ENCODE measurements around the gene BCO1.

The BCO1 gene

DNA sequence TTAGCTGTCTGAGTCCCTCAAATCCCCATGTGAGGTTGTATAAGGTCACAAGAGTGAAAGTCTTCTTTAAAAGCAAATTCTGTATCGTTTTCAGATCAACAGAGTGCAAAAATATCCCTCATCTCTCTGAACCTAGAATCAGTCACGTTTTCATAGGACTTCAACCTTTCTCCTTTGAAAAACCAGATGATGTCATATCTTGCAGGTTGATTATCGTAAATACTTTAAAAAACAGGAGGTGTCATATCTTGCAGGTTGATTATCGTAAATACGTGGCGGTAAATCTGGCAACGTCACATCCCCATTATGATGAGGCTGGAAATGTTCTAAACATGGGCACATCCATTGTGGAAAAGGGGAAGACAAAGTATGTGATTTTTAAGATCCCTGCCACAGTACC is 25.9 kb downstream of the BCO1 start:
- no peak for DNase-seq (ENCODE audit: low read depth, low spot score)
- Histone ChIP-seq H3K4me3 (no peak overlapping the region), H3K36me3 (ENCODE audit: insufficient read depth, low read length) (no peaks in the 10 kb centered on the region), H3K9ac (ENCODE audit: insufficient read length) (no peak overlapping the region), H3K9me3 (ENCODE audit: low read depth, low read length) (no peaks in the 10 kb centered on the region), H3K27ac (no peak overlapping the region)
- TF ChIP-seq EZH2 (IDR thresholded peaks at IDR 0.05) = no peak
- TF ChIP-seq POLR2AphosphoS5 (IDR thresholded peaks at IDR 0.05; ENCODE audit: borderline replicate concordance, low read depth, low read length) = no peak
- no peak for TF ChIP-seq FOXP2 (optimal IDR thresholded peaks at IDR 0.05; ENCODE audit: control extremely low read depth, extremely low read length, insufficient read depth)

DNA sequence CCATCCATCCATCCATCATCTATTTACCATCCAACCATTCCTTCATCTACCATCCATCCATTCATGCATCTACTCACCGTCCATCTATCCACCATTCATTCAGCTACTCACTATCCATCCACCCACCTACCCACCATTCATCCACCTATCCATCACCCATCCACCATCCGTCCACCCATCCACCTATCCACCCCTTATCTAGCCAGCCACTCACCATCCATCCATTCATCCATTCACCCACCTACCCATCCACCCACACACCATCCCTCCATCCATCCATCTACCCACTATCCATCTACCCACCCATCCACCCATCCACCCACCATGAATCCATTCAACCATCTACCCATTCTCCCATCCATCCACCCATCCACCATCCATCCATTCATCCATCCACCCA is 26.6 kb downstream of the BCO1 start:
- Histone ChIP-seq H3K4me3 (no peak overlapping the region), H3K27ac (no peak overlapping the region), H3K36me3 (ENCODE audit: insufficient read depth, low read length) (no peaks in the 10 kb centered on the region), H3K9ac (ENCODE audit: insufficient read length) (no peak overlapping the region), H3K9me3 (ENCODE audit: low read depth, low read length) (no peaks in the 10 kb centered on the region)
- DNase-seq (ENCODE audit: low read depth, low spot score) = no peak
- TF ChIP-seq EZH2 (IDR thresholded peaks at IDR 0.05) = no peak
- no peak for TF ChIP-seq FOXP2 (optimal IDR thresholded peaks at IDR 0.05; ENCODE audit: control extremely low read depth, extremely low read length, insufficient read depth)
- TF ChIP-seq POLR2AphosphoS5 (IDR thresholded peaks at IDR 0.05; ENCODE audit: borderline replicate concordance, low read depth, low read length) = no peak

DNA sequence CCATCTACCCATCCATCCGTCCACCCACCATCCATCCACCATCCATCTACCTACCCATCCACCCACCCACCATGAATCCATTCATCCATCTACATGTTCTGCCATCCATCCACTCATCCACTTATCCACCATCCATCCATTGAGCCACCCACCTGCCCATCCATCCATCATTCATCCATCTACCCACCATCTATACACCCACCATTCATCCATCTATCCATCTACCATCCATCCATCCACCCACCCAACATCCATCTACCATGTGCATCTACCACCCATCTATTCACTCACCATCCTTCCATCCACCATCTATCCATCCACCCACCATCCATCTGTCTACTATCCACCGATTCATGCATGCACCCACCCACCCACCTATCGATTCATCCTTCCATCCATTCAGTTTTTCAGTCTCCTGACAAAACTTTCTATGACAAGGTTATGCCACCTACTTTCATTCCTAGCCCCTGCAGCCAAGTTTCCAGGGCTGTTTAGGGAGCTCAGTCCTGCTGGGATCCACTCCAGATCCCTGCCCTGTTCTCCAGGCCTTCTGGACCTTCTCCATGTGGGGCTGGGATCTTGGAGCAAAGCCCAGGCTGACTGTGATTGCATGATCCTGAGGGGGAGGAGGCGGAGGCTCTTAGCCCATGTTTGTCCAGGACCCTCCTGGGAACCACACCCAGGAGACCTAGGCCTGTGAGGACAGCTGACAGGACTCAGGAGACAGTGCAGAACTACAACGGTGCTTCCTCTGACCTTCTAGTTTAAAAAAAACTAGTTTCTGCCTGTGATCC is 27.4 kb downstream of the BCO1 start:
- H3K27ac ChIP-seq = no peak overlapping the region
- no peak for DNase-seq (ENCODE audit: low read depth, low spot score)
- TF ChIP-seq FOXP2 (optimal IDR thresholded peaks at IDR 0.05; ENCODE audit: control extremely low read depth, extremely low read length, insufficient read depth) (no peak), POLR2AphosphoS5 (IDR thresholded peaks at IDR 0.05; ENCODE audit: borderline replicate concordance, low read depth, low read length) (no peak), EZH2 (IDR thresholded peaks at IDR 0.05) (no peak)
- no peaks in the 10 kb centered on the region for H3K36me3 ChIP-seq (ENCODE audit: insufficient read depth, low read length)
- no peaks in the 10 kb centered on the region for H3K9me3 ChIP-seq (ENCODE audit: low read depth, low read length)
- no peak overlapping the region for H3K9ac ChIP-seq (ENCODE audit: insufficient read length)
- H3K4me3 ChIP-seq = no peak overlapping the region

DNA sequence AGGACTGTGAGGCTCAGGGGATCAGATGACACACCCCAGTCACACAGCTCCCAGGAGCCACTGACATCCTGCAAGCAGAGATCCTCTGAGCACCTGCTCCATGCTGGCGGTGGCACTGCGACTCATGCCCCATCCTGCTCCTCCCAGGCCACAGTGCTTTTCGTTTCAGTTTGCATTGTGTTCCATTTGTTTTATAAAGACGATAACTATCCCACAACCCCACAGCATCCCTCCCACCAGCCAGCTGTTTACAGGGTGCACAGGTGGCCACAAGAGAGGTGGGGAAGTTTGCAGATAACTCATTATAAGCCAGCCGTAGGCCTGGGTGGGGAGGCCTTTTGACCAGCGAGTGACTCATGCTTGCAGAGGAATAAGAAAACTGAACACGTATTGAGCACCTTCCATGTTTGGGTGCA is 28.2 kb downstream of the BCO1 start:
- no peak overlapping the region for H3K27ac ChIP-seq
- no peak for DNase-seq (ENCODE audit: low read depth, low spot score)

DNA sequence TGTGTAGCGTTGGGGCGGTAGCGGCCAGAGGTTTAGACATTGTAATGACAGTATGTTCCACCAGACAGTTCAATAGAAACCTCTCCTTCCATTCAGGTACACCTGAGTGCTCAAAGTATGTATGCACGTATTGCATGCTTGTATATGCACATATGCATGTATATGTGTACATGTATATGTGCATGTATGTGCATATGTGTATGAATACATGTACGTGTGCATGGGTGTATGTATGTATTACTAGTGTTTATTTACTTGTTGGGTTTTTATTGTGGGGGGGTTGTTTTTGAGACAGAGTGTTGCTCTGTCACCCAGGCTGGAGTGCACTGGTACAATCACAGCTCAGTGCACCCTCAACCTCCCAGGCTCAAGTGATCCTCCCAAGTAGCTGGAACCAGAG is 30.0 kb downstream of the BCO1 start:
- Histone ChIP-seq H3K27ac (no peak overlapping the region), H3K4me3 (no peak overlapping the region), H3K9me3 (ENCODE audit: low read depth, low read length) (no peaks in the 10 kb centered on the region), H3K36me3 (ENCODE audit: insufficient read depth, low read length) (no peaks in the 10 kb centered on the region), H3K9ac (ENCODE audit: insufficient read length) (no peak overlapping the region)
- no peak for DNase-seq (ENCODE audit: low read depth, low spot score)
- no peak for TF ChIP-seq EZH2 (IDR thresholded peaks at IDR 0.05)
- no peak for TF ChIP-seq POLR2AphosphoS5 (IDR thresholded peaks at IDR 0.05; ENCODE audit: borderline replicate concordance, low read depth, low read length)
- TF ChIP-seq FOXP2 (optimal IDR thresholded peaks at IDR 0.05; ENCODE audit: control extremely low read depth, extremely low read length, insufficient read depth) = no peak

More for the DNA sequence above, 28.2 kb downstream of the BCO1 start:
- H3K9ac ChIP-seq (ENCODE audit: insufficient read length) = no peak overlapping the region
- H3K36me3 ChIP-seq (ENCODE audit: insufficient read depth, low read length) = no peaks in the 10 kb centered on the region
- TF ChIP-seq FOXP2 (optimal IDR thresholded peaks at IDR 0.05; ENCODE audit: control extremely low read depth, extremely low read length, insufficient read depth) (no peak), EZH2 (IDR thresholded peaks at IDR 0.05) (no peak), POLR2AphosphoS5 (IDR thresholded peaks at IDR 0.05; ENCODE audit: borderline replicate concordance, low read depth, low read length) (no peak)
- no peaks in the 10 kb centered on the region for H3K9me3 ChIP-seq (ENCODE audit: low read depth, low read length)
- H3K4me3 ChIP-seq = no peak overlapping the region

DNA sequence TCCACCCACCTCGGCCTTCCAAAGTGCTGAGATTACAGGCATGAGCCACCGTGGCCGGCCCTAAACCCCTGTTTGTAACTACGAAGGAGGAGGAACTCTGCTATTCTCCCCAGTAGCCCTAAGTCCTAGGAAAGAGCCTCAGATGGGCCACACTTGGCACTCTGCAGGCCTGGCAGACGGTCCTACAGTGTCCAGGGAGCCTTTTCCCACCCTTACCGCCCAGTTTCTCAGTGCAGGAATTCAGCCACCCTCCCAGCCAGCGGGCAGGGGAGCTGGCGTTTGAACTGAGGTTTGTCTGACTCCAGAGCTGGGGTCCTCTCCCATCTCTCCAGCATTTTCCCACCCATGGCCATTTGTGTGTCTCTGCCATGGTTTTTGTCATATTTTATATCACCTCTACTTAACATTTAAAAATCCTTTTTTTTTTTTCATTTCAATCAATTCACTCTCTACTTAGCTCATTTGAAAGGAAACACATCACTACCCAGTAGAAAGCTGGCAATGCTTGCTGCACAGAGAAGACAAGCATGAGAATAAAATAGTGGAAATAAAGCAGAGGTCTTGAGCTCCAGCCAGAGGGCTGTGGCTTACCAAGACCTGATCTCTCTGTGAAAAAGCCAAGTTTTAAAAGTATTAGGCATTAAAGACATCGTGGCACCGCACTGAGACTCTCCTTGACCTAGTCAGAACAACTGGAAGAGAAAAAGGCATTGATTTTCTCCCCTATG is 34.9 kb downstream of the BCO1 start:
- Histone ChIP-seq H3K36me3 (ENCODE audit: insufficient read depth, low read length) (no peaks in the 10 kb centered on the region), H3K9ac (ENCODE audit: insufficient read length) (no peak overlapping the region), H3K4me3 (no peak overlapping the region), H3K27ac (no peak overlapping the region), H3K9me3 (ENCODE audit: low read depth, low read length) (no peaks in the 10 kb centered on the region)
- TF ChIP-seq EZH2 (IDR thresholded peaks at IDR 0.05) = no peak
- no peak for TF ChIP-seq POLR2AphosphoS5 (IDR thresholded peaks at IDR 0.05; ENCODE audit: borderline replicate concordance, low read depth, low read length)
- no peak for TF ChIP-seq FOXP2 (optimal IDR thresholded peaks at IDR 0.05; ENCODE audit: control extremely low read depth, extremely low read length, insufficient read depth)
- DNase-seq (ENCODE audit: low read depth, low spot score) = no peak

DNA sequence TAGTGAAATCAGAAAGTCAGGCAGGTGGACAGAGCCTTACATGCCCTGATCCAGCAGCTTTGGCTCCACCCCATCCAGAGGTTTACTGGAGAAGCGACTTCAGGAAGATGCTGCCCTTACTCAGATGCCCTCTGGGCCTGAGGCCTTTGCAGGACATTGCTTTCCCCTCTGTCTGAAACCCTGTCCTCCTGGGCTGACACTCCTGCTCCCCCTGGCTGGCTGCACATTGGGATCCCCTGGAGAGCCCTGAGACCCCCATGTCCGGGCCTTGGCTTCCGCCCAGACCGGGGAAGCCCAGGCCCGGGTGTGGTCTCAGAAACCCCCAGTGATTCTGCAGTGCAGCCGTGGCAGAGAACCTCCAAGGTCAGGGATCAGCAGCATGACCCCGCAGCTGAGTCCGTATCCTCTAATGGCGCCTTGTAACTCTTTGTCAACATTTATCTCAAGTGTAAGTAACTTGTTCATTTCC is 36.6 kb downstream of the BCO1 start:
- TF ChIP-seq FOXP2 (optimal IDR thresholded peaks at IDR 0.05; ENCODE audit: control extremely low read depth, extremely low read length, insufficient read depth) (no peak), POLR2AphosphoS5 (IDR thresholded peaks at IDR 0.05; ENCODE audit: borderline replicate concordance, low read depth, low read length) (no peak), EZH2 (IDR thresholded peaks at IDR 0.05) (no peak)
- no peaks in the 10 kb centered on the region for H3K9me3 ChIP-seq (ENCODE audit: low read depth, low read length)
- no peak overlapping the region for H3K9ac ChIP-seq (ENCODE audit: insufficient read length)
- DNase-seq (ENCODE audit: low read depth, low spot score) = no peak
- H3K27ac ChIP-seq = no peak overlapping the region
- H3K36me3 ChIP-seq (ENCODE audit: insufficient read depth, low read length) = no peaks in the 10 kb centered on the region
- no peak overlapping the region for H3K4me3 ChIP-seq

DNA sequence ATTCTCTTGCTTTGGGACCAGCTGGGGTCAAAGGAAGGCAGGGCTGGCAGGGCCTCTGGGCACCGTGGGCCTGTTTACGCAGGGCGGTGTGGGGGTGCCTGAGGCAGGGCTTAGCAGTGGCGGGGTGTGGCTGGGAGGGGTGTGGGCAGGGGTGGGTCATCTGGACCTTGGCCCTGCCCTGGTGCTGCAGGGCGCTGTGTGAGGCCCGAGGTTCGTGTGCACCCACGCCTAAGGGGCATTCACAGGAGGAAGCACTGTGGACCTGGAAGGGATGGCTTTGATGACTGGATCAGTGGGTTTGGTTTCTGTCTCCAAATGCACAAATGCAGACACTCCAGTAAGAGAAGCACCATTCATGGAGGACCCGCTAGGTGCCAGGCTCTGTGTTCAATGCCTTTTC is 37.3 kb downstream of the BCO1 start:
- DNase-seq (ENCODE audit: low read depth, low spot score) = no peak
- Histone ChIP-seq H3K36me3 (ENCODE audit: insufficient read depth, low read length) (no peaks in the 10 kb centered on the region), H3K27ac (no peak overlapping the region), H3K4me3 (no peak overlapping the region), H3K9me3 (ENCODE audit: low read depth, low read length) (no peaks in the 10 kb centered on the region), H3K9ac (ENCODE audit: insufficient read length) (no peak overlapping the region)
- TF ChIP-seq FOXP2 (optimal IDR thresholded peaks at IDR 0.05; ENCODE audit: control extremely low read depth, extremely low read length, insufficient read depth) = no peak
- TF ChIP-seq POLR2AphosphoS5 (IDR thresholded peaks at IDR 0.05; ENCODE audit: borderline replicate concordance, low read depth, low read length) = no peak
- no peak for TF ChIP-seq EZH2 (IDR thresholded peaks at IDR 0.05)

Measured in SK-N-MC (cell line).